HG03060 (cell line): Measurements from ENCODE around the gene MEGF10.
"Not testable (repeated sequence)": the region's sequence is repeated elsewhere in the genome, so short reads cannot be mapped to it uniquely, and the experiment has no call there.

ENCODE experiments used
- ATAC-seq: cut with Tn5 transposase; IDR thresholded peaks from one replicate; pipeline ENCODE4 v1.9.1; 2021; ENCODE audit warnings: low read depth, moderate number of reproducible peaks; ENCODE audit not compliant: unreplicated experiment

Gene MEGF10

GRCh38 chr5:127297348-127298035 is 6.9 kb downstream of the MEGF10 start:
- ATAC-seq = no peak

GRCh38 chr5:127298036-127298429 is 7.4 kb downstream of the MEGF10 start:
- no peak for ATAC-seq

GRCh38 chr5:127298656-127299055 is 8.1 kb downstream of the MEGF10 start:
- ATAC-seq = no peak

GRCh38 chr5:127299678-127300077 is 9.1 kb downstream of the MEGF10 start:
- no peak for ATAC-seq

GRCh38 chr5:127302509-127302908 is 11.9 kb downstream of the MEGF10 start:
- ATAC-seq = no peak

- ATAC-seq = no peak
Observed at GRCh38 chr5:127303404-127303803, 12.8 kb downstream of the MEGF10 start.

GRCh38 chr5:127305493-127305892 is 14.9 kb downstream of the MEGF10 start:
- ATAC-seq = no peak

GRCh38 chr5:127306036-127306435 is 15.4 kb downstream of the MEGF10 start:
- ATAC-seq = no peak

- ATAC-seq = no peak
Observed at GRCh38 chr5:127306647-127307046, 16.1 kb downstream of the MEGF10 start.

GRCh38 chr5:127307868-127308267 is 17.3 kb downstream of the MEGF10 start:
- ATAC-seq = no peak

GRCh38 chr5:127308325-127308724 is 17.7 kb downstream of the MEGF10 start:
- not testable (repeated sequence) for ATAC-seq

- no peak for ATAC-seq
Observed at GRCh38 chr5:127308945-127309344, 18.3 kb downstream of the MEGF10 start.

- no peak for ATAC-seq
Observed at GRCh38 chr5:127311349-127311748, 20.8 kb downstream of the MEGF10 start.

- no peak for ATAC-seq
Observed at GRCh38 chr5:127311781-127312525, 21.4 kb downstream of the MEGF10 start.

GRCh38 chr5:127313379-127313778 is 22.8 kb downstream of the MEGF10 start:
- no peak for ATAC-seq

- peak; percentile 80 for ATAC-seq
Observed at GRCh38 chr5:127313847-127314473, 23.4 kb downstream of the MEGF10 start.

GRCh38 chr5:127316011-127316410 is 25.4 kb downstream of the MEGF10 start:
- ATAC-seq = no peak

- ATAC-seq = not testable (repeated sequence)
Observed at GRCh38 chr5:127317385-127317784, 26.8 kb downstream of the MEGF10 start.

- peak; percentile 98 for ATAC-seq
Observed at GRCh38 chr5:127320032-127320965, 29.7 kb downstream of the MEGF10 start.

- no peak for ATAC-seq
Observed at GRCh38 chr5:127321465-127321864, 30.9 kb downstream of the MEGF10 start.
